ENCODE data around the gene JPH3.

JPH3 gene

DNA sequence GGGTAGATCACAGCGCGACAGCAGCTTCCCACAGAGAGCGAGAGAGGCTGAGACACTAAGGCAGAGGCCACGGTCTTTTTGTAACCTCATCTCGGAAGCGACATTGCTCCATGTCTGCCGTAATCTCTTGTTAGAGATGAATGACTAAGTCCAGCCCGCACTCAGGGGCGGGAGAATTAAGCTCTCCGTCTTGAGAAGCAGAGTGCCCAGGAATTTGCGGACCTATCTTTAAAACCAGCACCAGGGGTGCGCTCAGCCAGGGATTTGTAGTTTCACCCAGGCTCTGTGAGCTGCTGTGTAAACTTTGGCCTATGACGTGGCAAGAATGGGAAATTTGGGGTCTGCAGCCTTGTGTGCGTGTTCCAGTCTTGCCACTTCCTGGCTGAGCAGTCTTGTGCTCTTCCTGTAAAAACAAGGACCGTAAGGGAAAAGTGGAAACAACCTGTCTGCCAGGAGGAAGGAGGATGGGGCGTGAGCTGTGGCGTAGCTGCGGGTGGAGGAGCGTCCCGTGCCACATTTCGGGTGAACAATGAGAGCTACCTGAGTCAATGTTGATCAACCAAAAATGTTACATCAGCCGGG lies 16.0 kb upstream of the JPH3 start:
- Histone ChIP-seq H3K4me3 (ENCODE audit: low read depth, low read length) (no peak overlapping the region), H3K27me3 (ENCODE audit: control insufficient read depth, insufficient read depth, low read length) (0 out of 2 replicates have a peak, but pooled peaks cover 2% of the 10 kb centered on the region), H3K9me3 (ENCODE audit: control insufficient read depth, insufficient read depth, low read length) (no peaks in the 10 kb centered on the region), H3K4me1 (ENCODE audit: control insufficient read depth, insufficient read depth, low read length) (peaks cover 23% of the 10 kb centered on the region), H3K36me3 (ENCODE audit: control insufficient read depth, insufficient read depth, low read length) (no peaks in the 10 kb centered on the region), H3K27ac (ENCODE audit: low read depth, low read length) (no peak overlapping the region), H3K9ac (ENCODE audit: low read depth, low read length) (no peak overlapping the region)

DNA sequence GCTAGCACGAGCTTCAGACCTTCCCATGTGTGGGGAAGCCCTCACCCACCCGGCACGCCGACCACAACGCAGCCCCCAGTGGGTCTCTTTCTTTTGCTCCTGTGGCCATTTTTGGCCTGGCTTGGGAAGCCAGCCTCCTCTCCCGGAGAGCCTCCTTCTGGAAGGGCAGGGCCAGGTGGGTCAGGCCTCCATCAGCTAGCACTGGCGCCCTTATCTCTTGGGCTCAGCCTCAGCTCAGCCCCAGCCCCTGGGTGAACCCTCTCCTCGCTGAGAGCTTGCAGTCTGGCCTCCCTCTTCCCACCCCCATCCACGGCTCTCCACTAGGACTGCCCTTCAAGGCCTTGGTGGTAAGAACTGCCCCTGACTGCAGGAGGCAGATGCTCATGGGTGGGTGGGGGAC lies 14.7 kb upstream of the JPH3 start:
- Histone ChIP-seq H3K27me3 (ENCODE audit: control insufficient read depth, insufficient read depth, low read length) (0 out of 2 replicates have a peak, but pooled peaks cover 2% of the 10 kb centered on the region), H3K4me1 (ENCODE audit: control insufficient read depth, insufficient read depth, low read length) (peaks cover 21% of the 10 kb centered on the region)

DNA sequence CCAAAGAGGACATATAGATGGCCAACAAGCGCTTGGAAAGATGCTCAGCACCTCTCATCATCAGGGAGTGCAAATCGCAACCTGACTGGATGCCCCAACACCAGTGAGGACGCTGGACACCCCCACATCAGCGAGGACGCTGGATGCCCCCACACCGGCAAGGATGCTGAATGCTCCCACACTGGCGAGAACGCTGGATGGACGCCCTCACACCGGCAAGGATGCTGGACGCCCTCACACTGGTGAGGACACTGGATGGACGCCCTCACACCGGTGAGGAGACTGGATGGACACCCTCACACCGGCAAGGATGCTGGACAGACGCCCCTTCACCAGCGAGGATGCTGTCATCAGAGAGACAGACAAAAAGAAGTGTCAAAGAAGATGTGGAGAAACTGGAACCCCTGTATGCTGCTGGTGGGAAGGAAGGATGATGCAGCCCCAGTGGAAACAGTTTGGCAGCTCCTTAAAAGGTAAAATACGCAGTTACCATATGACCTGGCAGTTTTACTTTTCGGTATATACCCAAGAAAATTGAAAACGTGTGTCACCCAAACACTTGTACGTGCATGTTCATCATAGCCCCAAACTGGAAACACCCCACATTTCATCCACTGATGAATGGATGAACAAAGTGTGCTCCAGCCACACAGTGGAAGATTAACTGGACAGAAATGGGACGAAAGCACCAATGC lies 10.1 kb upstream of the JPH3 start:
- Histone ChIP-seq H3K9me3 (ENCODE audit: control insufficient read depth, insufficient read depth, low read length) (no peaks in the 10 kb centered on the region), H3K4me3 (ENCODE audit: low read depth, low read length) (no peak overlapping the region), H3K9ac (ENCODE audit: low read depth, low read length) (no peak overlapping the region), H3K27ac (ENCODE audit: low read depth, low read length) (no peak overlapping the region), H3K4me1 (ENCODE audit: control insufficient read depth, insufficient read depth, low read length) (peaks cover 3% of the 10 kb centered on the region; the same call in 1 of the 2 replicates), H3K36me3 (ENCODE audit: control insufficient read depth, insufficient read depth, low read length) (no peaks in the 10 kb centered on the region), H3K27me3 (ENCODE audit: control insufficient read depth, insufficient read depth, low read length) (0 out of 2 replicates have a peak, but pooled peaks cover 2% of the 10 kb centered on the region)

More for the DNA sequence above, 14.7 kb upstream of the JPH3 start:
- H3K27ac ChIP-seq (ENCODE audit: low read depth, low read length): no peak overlapping the region
- H3K4me3 ChIP-seq (ENCODE audit: low read depth, low read length): no peak overlapping the region
- no peaks in the 10 kb centered on the region for H3K9me3 ChIP-seq (ENCODE audit: control insufficient read depth, insufficient read depth, low read length)
- H3K9ac ChIP-seq (ENCODE audit: low read depth, low read length): no peak overlapping the region
- H3K36me3 ChIP-seq (ENCODE audit: control insufficient read depth, insufficient read depth, low read length): no peaks in the 10 kb centered on the region

DNA sequence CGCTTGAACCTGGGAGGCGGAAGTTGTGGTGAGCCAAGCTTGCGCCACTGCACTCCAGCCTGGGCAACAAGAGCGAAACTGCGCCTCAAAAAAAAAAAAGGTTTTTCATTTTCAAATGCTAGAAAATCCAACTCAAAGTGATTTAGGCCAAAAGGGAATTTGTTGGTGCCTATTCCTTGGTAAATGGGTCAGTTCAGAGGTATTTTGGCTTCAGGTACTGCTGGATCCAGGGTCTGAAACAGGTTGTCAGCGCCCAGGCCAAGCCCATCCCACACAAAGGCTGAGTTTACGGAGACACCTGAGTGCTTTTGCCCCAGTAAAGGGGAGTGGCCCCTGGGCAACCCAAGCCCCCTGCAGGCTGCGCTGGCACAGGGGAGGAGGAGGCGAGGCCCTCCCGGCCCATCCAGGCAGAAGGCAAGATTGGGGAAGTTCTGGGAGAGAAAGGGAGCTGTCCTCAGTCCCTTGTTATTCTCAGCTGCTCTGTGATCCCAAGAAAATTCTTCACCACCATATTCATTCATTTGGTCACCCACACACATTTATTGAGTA lies 8.5 kb upstream of the JPH3 start:
- Histone ChIP-seq H3K36me3 (ENCODE audit: control insufficient read depth, insufficient read depth, low read length) (no peaks in the 10 kb centered on the region), H3K9ac (ENCODE audit: low read depth, low read length) (no peak overlapping the region), H3K27me3 (ENCODE audit: control insufficient read depth, insufficient read depth, low read length) (peaks cover 5% of the 10 kb centered on the region; the same call in 1 of the 2 replicates), H3K27ac (ENCODE audit: low read depth, low read length) (no peak overlapping the region), H3K9me3 (ENCODE audit: control insufficient read depth, insufficient read depth, low read length) (no peaks in the 10 kb centered on the region), H3K4me1 (ENCODE audit: control insufficient read depth, insufficient read depth, low read length) (peaks cover 3% of the 10 kb centered on the region; the same call in 1 of the 2 replicates), H3K4me3 (ENCODE audit: low read depth, low read length) (no peak overlapping the region)

DNA sequence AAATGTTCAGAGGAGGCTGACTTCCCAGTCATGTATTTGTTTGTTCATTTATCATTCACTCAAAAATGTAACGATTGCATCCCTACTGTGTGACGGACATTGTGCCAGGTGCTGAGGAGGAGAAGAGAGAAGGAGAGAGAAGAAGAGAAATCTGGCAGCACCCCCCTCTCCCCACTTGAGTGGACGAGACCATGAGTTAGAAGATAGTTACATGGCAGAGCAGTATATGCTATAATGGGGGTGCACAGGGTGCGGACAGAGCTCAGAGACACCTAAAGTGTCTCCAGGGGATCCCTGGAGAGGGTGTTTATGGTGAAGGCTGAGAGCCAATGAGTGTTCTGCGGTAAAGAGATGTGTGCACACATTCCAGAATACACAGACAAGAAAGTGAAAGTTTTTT lies 6.6 kb upstream of the JPH3 start:
- Histone ChIP-seq H3K4me3 (ENCODE audit: low read depth, low read length) (no peak overlapping the region), H3K27me3 (ENCODE audit: control insufficient read depth, insufficient read depth, low read length) (peaks cover 2% of the 10 kb centered on the region; the same call in 1 of the 2 replicates), H3K9me3 (ENCODE audit: control insufficient read depth, insufficient read depth, low read length) (no peaks in the 10 kb centered on the region), H3K36me3 (ENCODE audit: control insufficient read depth, insufficient read depth, low read length) (no peaks in the 10 kb centered on the region), H3K27ac (ENCODE audit: low read depth, low read length) (no peak overlapping the region), H3K4me1 (ENCODE audit: control insufficient read depth, insufficient read depth, low read length) (no peaks in the 10 kb centered on the region), H3K9ac (ENCODE audit: low read depth, low read length) (no peak overlapping the region)

DNA sequence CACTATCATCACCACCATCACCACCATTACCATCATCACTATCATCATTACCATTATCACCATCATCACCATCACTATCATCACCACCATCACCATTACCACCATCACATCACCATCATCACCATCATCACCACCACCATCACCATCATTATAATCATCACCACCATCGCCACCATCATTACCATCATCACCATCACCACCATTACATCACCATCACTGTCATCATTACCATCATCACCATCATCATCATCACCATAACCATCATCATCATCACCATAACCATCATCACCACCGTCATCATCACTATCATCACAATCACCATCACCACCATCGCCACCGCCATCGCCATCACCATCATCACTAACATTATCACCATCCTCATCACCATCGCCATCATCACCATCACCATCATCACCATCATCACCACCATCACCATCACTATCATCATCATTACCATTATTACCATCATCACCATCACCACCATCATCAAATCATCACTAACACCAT lies 4.9 kb upstream of the JPH3 start:
- Histone ChIP-seq H3K36me3 (ENCODE audit: control insufficient read depth, insufficient read depth, low read length) (no peaks in the 10 kb centered on the region), H3K4me3 (ENCODE audit: low read depth, low read length) (no peak overlapping the region), H3K27me3 (ENCODE audit: control insufficient read depth, insufficient read depth, low read length) (peaks cover 6% of the 10 kb centered on the region; the same call in 1 of the 2 replicates)

DNA sequence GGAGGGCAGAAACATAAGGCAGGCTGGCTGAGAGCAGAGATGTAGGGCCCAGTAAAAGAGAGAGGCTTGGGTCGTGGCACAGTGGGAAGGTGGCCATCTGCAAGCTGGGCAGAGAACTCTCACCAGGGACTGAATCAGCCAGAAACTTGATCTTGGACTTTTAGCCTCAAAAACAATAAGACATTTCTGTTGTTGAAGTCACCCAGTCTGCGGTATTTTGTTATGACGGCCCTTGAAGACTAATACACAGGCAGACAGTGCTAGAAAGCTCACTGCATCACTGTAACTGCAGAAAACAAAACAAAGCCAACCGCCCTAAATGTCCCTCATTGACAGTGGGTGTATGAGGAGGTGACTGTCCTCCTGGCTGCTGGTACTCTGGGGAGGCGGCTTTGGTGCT lies 3.9 kb upstream of the JPH3 start:
- Histone ChIP-seq H3K36me3 (ENCODE audit: control insufficient read depth, insufficient read depth, low read length) (no peaks in the 10 kb centered on the region), H3K4me1 (ENCODE audit: control insufficient read depth, insufficient read depth, low read length) (peaks cover 5% of the 10 kb centered on the region), H3K27me3 (ENCODE audit: control insufficient read depth, insufficient read depth, low read length) (peaks cover 9% of the 10 kb centered on the region), H3K9me3 (ENCODE audit: control insufficient read depth, insufficient read depth, low read length) (no peaks in the 10 kb centered on the region), H3K9ac (ENCODE audit: low read depth, low read length) (no peak overlapping the region), H3K27ac (ENCODE audit: low read depth, low read length) (no peak overlapping the region), H3K4me3 (ENCODE audit: low read depth, low read length) (no peak overlapping the region)

More for the DNA sequence above, 4.9 kb upstream of the JPH3 start:
- H3K4me1 ChIP-seq (ENCODE audit: control insufficient read depth, insufficient read depth, low read length): peaks cover 5% of the 10 kb centered on the region
- H3K27ac ChIP-seq (ENCODE audit: low read depth, low read length): no peak overlapping the region
- no peaks in the 10 kb centered on the region for H3K9me3 ChIP-seq (ENCODE audit: control insufficient read depth, insufficient read depth, low read length)
- no peak overlapping the region for H3K9ac ChIP-seq (ENCODE audit: low read depth, low read length)

DNA sequence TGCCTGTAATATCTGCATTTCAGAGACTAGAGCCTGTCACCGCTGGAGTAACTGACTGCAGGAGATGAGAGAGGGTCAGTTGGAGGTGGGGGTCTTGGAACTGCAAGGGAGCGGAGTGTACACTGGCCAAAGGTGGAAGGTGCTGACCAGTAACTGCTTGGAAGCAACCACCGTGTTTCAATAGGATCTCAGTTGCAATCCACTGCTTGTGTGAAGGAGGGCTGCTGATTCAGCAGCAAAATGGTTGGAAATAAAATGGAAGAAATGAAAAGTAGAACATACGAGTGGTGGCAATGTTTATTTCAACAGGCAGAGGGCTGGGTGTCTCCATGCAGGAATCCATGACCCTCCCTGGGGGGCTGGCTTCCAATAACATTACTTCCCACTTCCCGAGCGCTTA lies 2.1 kb upstream of the JPH3 start:
- no peak overlapping the region for H3K9ac ChIP-seq (ENCODE audit: low read depth, low read length)
- peaks cover 11% of the 10 kb centered on the region for H3K4me1 ChIP-seq (ENCODE audit: control insufficient read depth, insufficient read depth, low read length)
- no peaks in the 10 kb centered on the region for H3K36me3 ChIP-seq (ENCODE audit: control insufficient read depth, insufficient read depth, low read length)
- no peak overlapping the region for H3K4me3 ChIP-seq (ENCODE audit: low read depth, low read length)
- H3K9me3 ChIP-seq (ENCODE audit: control insufficient read depth, insufficient read depth, low read length): no peaks in the 10 kb centered on the region
- H3K27ac ChIP-seq (ENCODE audit: low read depth, low read length): no peak overlapping the region
- peaks cover 25% of the 10 kb centered on the region for H3K27me3 ChIP-seq (ENCODE audit: control insufficient read depth, insufficient read depth, low read length)

DNA sequence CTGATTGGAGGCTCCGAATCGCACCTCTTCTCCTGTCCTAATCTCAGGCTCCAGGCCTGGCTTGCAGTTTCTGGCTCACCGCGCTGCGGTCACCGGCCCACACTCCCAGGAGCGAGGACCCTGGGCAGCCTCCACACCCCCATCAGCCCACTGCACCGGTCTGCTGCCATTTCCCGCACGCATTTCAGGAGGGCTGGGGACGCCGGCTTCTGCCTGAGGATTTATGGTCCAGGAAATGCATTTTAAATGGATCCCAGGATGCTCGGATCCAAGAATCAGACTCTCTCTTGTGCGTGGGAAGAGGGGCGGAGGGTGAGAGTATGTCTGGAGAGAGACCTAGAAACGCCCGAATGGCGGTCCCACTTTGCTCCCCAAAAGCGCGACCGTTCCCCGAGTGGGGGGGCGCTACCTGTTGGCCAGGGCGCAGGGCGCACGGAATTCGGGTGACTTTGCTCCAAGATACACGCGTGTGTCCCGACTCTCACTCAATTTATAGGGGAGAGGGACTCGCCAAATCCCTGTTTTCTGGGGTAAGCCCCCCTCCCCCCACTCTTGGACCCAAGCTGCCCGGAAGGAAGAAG lies 817 bp upstream of the JPH3 start:
- H3K4me1 ChIP-seq (ENCODE audit: control insufficient read depth, insufficient read depth, low read length): peaks cover 11% of the 10 kb centered on the region
- peaks cover 25% of the 10 kb centered on the region for H3K27me3 ChIP-seq (ENCODE audit: control insufficient read depth, insufficient read depth, low read length)
- no peaks in the 10 kb centered on the region for H3K9me3 ChIP-seq (ENCODE audit: control insufficient read depth, insufficient read depth, low read length)
- H3K4me3 ChIP-seq (ENCODE audit: low read depth, low read length): peak overlapping the region; percentile 68
- no peak overlapping the region for H3K27ac ChIP-seq (ENCODE audit: low read depth, low read length)
- H3K36me3 ChIP-seq (ENCODE audit: control insufficient read depth, insufficient read depth, low read length): no peaks in the 10 kb centered on the region
- H3K9ac ChIP-seq (ENCODE audit: low read depth, low read length): peak overlapping the region; percentile 18; the same call in 1 of the 2 replicates

DNA sequence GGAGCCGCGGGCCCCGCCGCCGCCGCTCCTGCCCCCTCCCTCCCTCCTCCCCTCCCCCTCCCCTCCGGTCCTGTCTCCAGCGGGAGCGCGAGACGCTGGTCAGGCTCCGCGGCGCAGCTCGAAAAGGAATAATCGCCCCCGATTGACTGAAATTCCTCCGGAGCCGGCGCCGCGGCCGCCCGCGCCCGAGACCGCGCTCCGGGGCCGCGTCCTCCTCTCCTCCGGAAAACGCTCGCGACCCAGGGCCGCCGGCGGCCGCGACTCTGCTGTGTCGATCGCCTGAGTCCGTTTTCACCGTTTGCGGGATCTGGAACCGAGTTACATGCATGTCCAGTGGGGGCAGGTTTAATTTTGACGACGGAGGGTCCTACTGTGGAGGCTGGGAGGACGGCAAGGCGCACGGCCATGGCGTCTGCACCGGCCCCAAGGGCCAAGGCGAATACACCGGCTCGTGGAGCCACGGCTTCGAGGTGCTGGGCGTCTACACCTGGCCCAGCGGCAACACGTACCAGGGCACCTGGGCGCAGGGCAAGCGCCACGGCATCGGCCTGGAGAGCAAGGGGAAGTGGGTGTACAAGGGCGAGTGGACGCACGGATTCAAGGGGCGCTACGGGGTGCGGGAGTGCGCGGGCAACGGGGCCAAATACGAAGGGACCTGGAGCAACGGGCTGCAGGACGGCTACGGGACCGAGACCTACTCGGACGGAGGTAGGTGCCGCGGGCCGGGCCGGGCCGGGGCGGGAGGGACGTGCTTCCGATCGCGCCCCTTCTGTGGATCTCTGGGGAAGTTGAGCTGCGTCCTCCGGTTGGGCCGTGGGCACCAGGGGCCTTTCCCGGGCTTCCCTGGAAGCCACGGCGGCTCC lies 744 bp downstream of the JPH3 start:
- H3K4me3 ChIP-seq (ENCODE audit: low read depth, low read length): peak overlapping the region; percentile 95
- H3K27me3 ChIP-seq (ENCODE audit: control insufficient read depth, insufficient read depth, low read length): peaks cover 25% of the 10 kb centered on the region
- peak overlapping the region; percentile 54; the same call in 1 of the 2 replicates for H3K9ac ChIP-seq (ENCODE audit: low read depth, low read length)
- peaks cover 11% of the 10 kb centered on the region for H3K4me1 ChIP-seq (ENCODE audit: control insufficient read depth, insufficient read depth, low read length)
- H3K9me3 ChIP-seq (ENCODE audit: control insufficient read depth, insufficient read depth, low read length): no peaks in the 10 kb centered on the region
- H3K36me3 ChIP-seq (ENCODE audit: control insufficient read depth, insufficient read depth, low read length): no peaks in the 10 kb centered on the region
- H3K27ac ChIP-seq (ENCODE audit: low read depth, low read length): peak overlapping the region; percentile 64
